Measurements from ENCODE around the gene PI4KB.
"Not testable (repeated sequence)": the region's sequence is repeated elsewhere in the genome, so short reads cannot be mapped to it uniquely, and the experiment has no call there.

The PI4KB gene

DNA sequence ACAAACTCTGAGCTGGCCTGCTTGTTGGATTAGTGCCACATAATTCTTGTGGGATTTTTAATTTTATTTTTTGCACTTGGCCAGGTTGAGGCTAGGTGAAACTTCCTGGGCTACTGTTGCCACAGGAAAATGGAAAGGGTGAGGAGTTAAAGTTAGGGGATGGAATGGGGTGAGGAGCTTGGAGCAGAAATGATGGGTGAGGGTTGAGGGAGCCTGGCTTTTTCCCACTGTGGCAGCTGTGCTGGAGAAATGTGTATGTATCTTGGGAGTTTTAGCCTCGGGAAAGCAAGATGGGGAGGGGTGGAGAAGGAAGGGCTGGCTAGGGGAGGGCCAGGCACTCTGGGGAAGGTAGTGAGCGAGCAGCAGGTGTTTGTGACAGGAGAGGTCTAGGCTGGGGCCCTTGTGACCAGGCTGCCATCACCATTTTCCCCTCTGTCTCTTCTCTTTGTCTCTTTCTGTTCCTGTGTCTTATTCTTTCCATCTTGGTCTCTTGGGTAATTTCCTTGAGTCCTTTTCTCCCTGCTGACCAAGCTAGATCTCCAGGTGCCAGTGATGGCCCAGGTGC lies 43.1 kb downstream of the PI4KB start:
- peak overlapping the region; percentile 97 for H3K4me3 ChIP-seq (replicated peaks; ENCODE audit: low read depth, low read length)
- TF ChIP-seq CTCF (IDR thresholded peaks at IDR 0.05; ENCODE audit: low read length, missing control alignments) = no peak
- no peak for DNase-seq (ENCODE audit: low read depth)

GRCh38 chr1:151282883-151283725 lies 44.1 kb downstream of the PI4KB start:
- peak overlapping the region; percentile 97 for H3K4me3 ChIP-seq (replicated peaks; ENCODE audit: low read depth, low read length)

DNA sequence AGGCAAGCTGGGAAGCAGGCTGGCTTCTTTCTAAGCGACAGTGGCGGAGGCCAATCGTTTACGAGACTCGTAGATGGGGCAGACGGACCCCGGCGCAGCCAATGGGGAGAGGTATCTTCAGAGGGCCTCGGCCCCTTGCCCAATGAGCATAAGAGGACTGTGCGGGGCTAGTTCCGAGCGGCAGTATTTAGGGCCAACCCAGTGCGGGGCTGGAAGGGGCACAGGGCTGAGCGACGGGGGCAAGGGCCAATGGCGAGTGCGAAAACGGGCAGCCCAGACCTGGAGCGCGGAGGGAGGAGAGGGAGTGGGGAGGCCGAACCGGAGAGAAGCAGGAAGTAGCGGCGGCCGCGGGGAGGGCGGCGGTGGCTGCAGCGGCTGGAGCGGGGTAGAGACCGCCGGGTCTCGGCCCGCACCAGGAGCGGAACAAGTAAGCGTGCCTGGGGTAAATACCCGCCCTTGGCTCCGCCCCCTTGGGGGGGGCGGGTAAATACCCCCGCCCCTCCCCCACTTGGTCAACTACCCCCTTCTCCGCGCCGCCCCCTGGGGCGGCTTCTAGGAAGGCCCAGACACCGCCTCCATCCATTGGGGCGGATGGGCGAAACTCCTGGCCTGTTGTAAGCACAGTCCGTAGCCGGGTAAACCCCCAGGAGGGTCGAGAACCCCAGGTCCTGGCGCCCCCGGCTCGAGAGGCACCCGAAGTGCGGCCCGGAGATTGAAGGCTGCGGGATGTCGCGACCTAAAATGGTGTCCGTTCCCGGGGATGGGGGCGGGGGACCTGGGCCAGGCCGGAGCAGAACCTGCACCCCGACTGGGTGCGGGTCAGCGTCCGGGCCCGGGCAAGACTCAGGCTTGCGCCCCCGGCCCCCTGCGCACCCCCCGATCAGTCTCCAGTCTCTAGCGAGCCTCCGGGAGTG lies 45.0 kb downstream of the PI4KB start, which contains the start of gene ZNF687:
Gene ZNF687, plus strand, starts transcription at position 331 of the 914 bp plus-strand sequence. CDS start 3,993 bp downstream, outside the sequence.
- no peak for TF ChIP-seq CTCF (IDR thresholded peaks at IDR 0.05; ENCODE audit: low read length, missing control alignments)
- peak; percentile 100 for DNase-seq (ENCODE audit: low read depth)
- H3K4me3 ChIP-seq (replicated peaks; ENCODE audit: low read depth, low read length) = peak within 1 kb of the TSS; percentile 97

More at GRCh38 chr1:151282883-151283725, 44.1 kb downstream of the PI4KB start:
- TF ChIP-seq CTCF (IDR thresholded peaks at IDR 0.05; ENCODE audit: low read length, missing control alignments) = no peak
- no peak for DNase-seq (ENCODE audit: low read depth)

DNA sequence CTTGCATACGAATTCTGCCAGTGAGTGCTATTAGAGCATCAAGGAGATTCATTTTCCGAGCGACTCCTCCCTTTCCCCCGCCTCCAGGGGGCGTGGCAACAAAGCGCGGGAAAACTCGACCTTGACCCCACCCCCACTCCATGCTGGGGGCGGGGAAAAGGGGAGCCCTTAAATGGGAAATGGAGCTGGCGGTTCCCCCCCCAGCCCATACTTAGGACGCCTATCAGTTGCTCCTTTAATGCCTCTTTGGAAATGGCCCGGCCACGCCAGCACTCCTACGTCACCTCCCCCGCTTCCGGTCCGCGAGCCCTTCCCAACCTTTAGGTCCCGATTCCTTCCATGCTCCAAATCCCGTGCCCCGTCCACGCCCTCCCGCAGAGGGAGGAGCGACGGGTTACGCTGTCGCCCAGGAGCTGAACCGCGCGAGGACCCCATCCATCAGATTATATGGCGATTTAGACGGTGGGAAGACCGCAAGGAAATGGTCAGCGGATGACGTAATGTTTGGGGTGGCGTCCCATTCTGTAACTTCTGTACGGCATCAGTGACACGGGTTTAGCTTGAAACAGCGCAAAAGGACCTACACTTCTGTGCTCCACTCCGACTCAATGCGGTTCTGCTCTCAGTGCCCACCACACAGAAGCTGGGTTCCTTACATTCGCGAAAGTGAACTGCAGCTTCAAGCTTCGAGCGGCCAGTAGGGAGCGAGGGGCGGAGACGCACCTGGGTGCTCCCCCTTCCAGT lies 45.8 kb downstream of the PI4KB start:
- DNase-seq (ENCODE audit: low read depth) = peak; percentile 98
- peak; percentile 2 for TF ChIP-seq CTCF (IDR thresholded peaks at IDR 0.05; ENCODE audit: low read length, missing control alignments)
- peak overlapping the region; percentile 97 for H3K4me3 ChIP-seq (replicated peaks; ENCODE audit: low read depth, low read length)

GRCh38 chr1:151277249-151277648 lies 50.0 kb downstream of the PI4KB start:
- no peak for TF ChIP-seq CTCF (IDR thresholded peaks at IDR 0.05; ENCODE audit: low read length, missing control alignments)
- no peak for DNase-seq (ENCODE audit: low read depth)
- H3K4me3 ChIP-seq (replicated peaks; ENCODE audit: low read depth, low read length) = no peak overlapping the region

DNA sequence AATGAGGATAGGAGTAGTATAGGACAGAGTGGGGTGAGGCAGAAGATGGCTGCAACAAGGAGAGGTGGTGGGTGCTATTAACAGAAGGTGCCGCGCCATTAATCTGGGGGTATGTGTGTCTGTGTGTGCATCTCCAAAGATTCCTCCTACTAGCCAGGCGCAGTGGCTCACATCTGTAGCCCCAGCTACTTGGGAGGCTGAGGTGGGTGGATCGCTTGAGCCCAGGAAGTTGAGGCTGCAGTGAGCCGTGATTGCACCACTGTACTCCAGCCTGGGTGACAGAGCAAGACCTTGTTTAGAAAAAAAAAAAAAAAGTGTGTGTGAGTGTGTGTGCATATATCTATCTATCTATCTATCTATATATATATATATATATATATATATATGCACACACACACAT lies 51.9 kb downstream of the PI4KB start:
- H3K4me3 ChIP-seq (replicated peaks; ENCODE audit: low read depth, low read length); DNase-seq (ENCODE audit: low read depth): not testable (repeated sequence)

Data from fibroblast of pulmonary artery (primary cell).